ENCODE data around the gene SAG.
"Not testable (repeated sequence)": the region's sequence is repeated elsewhere in the genome, so short reads cannot be mapped to it uniquely, and the experiment has no call there.

Gene SAG

DNA sequence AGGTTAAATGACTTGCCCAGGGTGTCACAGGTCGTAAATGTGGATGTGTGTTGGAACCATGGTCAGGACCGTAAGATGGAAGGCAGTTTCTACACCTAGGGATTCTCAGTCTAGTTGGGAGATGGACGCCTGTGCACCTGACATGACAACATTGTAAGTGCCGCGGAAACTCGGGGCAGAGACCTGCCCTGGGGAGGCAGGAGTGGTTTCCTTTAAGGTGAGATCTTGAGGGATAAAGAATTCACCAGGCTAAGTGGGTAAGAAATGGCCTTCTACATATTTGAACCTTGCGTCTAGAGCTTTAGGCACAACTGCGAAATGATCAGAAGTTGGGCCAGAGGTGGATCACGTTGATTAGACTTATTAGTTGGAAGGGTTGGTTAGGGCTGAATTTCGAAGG, 48.3 kb downstream of the SAG start:
- no peak for DNase-seq (ENCODE audit: low spot score)

DNA sequence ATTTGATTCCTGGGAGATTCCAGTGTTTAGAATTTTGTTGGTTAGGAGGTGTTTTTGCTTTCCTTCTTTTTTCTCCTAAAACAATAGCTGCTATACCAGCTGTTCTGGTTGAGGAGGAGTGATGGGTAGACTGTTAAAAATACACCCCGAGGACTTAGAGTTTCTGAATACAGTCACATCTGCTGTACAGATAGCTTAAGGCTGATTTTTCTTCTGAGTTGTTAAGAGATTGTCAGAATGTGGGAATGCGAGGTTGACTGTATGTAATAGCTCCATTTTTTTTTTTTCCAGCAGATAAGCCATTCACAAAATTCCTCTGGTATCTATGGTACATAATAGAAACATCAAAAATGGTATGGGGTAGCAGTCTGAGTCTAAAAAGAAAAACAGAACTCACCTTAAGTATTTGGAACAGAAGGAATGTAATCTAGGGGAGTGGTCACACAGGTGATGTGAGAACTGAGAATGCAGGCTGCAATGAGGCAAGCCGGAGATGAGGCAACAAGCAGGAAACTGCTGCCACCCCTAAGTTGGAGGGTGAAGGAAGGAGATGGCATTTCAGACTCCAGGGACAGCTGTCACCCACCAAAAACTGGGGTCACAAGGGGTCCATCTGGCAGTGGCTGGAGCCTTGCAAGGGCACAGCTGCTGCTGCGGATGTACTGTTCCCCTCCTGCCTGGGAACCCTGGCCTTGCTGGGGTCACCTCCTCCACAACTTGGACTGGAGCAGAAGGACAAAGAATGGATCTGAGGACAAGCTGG, 49.1 kb downstream of the SAG start:
- no peak for DNase-seq (ENCODE audit: low spot score)

DNA sequence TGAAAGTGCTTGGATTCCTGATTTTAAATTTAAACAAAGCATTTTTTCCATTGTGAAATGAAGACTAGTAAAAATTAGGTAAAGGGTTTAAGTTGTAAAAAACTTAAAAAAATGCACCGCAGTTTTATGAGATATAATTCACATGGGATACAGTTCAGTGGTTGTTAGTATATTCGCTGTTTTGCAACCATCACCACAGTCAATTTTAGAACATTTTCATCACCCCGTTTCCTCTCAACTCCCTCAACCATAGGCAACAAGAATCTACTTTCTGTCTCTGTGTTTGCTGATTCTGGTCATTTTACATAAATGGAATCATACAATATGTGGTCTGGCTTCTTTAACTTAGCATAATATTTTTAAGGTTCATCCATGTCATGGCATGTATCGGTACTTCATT, 50.7 kb downstream of the SAG start:
- DNase-seq (ENCODE audit: low spot score): no peak

DNA sequence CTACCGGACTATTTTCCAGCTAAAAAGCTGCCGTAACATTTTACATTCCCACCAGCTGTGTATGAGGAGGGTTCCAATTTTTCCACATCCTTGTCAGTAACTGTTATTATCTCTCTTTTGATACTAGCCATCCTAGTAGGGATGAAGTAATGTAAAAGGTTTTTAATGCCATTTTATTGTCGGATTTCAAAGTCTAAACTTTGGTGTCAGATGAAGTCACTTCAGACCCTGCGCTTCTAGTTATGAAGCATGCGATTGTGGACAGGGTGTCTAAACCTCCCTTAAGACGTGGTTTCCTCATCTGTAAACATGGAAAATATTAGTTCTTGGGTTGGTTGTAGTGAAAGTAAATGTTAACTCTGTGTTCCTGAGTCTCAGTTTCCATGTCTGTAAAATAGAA, 51.3 kb downstream of the SAG start:
- no peak for DNase-seq (ENCODE audit: low spot score)

DNA sequence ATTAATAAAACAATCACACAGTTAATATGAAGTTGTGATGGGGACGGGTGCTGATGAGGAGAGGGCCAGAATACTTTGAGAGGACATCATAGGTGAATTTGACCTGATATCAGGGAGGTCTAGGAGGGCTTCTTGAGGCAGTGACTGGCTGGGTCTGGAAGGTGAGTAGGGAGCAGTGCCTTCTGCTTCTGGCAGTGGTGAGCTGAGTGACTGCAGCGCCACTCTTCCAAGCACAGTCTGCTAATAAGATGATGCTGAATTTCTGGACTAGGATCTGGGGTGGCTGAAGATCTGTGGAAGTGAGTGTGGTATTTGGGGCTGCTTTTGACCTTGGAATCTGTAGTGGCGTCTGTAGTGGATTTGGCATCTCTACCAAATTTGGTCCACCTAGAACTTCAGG, 52.2 kb downstream of the SAG start:
- DNase-seq (ENCODE audit: low spot score): no peak

DNA sequence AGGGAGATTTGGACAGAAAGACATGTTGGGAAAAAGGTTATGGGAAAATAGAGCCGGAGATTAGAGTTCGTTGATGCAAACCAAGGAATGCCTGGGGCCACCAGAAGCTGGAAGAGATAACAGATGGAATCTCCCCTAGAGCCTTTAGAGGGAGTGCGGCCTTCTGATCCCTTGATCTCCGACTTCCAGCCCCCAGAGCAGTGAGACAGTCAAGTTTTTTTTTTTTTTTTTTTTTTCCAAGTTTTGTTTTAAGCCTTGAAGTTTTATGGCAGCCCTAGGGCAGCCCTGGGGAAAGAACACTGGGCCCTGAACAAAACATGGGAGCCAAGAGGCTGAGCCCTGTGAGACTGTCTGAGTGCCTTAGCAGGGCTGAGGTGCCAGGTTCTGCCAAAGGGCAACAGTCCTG, 53.2 kb downstream of the SAG start:
- no peak for DNase-seq (ENCODE audit: low spot score)

DNA sequence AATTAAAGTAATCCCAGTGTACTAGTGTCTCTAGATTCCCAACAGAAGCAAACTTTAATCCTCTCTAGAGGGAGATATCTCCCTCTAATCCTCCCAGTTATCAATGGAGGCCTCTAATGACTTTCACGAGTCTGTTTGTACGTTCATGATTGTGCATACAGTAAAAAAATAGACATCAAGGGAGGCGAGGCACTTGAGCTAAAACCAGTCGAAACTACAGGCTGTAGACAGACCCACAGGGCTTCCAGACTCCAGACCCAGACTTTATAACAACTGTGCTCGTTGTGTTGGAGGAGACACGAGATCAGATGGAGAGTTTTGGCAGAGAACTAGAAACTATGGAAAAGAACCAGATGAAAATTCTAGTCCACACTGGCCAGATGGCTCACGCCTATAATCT, 53.7 kb downstream of the SAG start:
- no peak for DNase-seq (ENCODE audit: low spot score)

DNA sequence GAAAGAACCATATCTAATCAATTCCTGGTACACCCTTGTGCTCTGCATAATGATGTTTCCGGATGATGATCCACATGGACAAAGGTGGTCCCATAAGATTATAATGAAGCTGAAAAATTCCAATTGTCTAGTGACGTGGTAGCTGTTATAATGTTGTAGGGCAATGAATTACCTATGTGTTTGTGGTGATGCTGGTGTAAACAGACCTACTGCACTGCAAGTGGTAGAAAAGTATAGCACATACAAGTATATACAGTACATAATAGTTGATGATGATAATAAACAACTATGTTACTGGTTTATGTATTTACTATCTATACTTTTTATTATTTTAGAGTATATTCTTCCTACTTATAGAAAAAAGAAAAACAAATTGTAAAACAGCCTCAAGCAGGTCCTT, 55.1 kb downstream of the SAG start:
- no peak for DNase-seq (ENCODE audit: low spot score)

DNA sequence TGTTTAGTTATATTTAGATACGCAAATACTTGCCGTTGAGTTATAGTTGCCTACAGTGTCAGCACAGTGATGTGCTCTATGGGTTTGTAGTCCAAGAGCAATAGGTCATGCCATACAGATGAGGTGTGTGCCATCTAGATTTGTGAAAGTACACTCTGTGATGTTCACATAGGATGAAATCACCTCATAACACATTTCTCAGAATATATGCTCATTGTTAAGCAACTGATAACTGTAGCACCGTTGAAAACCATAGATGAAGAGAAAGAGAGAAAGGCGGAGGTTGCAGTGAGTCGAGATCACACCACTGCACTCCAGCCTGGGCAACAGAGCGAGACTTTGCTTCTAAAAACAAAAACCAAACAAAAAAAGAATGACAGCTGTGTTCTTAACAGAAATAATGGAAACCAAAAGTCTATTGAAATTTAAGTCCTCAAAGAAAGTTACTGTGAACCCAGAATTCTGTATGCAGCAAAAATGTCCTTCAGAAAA, 56.2 kb downstream of the SAG start:
- DNase-seq (ENCODE audit: low spot score): no peak

DNA sequence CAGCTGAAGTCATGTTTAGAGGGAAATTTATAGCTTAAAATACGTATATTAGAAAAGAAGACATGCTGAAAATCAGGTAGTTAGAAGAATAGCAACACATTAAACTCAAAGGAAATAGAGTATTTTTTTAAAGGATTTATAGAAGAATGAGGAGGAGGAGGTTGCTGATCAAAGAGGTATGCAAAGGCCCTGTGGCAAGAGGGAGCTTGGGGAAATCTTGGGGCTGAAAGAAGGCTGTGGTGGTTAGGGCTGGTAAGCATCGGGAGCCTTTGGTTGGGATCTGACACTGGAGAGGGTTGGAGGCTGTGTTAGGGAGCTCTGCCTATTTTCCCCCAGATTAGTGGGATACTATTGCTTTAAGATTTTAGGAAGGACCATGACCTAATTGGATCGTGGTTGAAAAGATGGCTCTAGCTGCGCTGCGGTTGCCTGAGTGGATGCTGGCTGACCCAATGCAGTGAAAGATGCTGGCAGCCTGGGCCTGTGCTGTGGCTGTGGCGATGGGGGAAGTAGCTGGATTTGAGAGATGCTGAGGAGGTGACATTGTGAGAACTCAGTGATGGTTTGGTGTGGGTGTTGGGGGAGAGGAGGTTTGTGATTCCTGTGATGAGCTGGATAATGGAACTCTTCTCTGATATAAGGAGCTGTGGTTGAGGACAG, 58.4 kb downstream of the SAG start:
- DNase-seq (ENCODE audit: low spot score): no peak

DNA sequence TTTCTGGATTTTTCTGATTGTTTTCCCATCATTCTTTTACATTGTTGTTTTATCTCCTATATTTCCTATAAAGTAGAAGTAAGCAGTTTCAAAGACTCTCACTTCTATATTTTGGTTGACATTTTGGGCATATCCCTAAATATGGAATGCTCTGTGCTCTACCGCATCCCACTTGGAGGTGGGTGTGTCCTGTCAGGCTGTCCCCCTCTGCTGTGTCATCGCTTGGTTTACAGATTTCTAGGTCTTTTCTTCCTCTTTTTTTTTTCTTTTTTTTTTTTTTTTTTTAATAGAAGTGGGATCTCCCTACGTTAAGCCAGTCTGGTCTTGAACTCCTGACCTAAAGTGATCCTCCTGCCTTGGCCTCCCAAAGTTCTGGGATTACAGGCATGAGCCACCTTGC, 60.0 kb downstream of the SAG start:
- no peak for DNase-seq (ENCODE audit: low spot score)

DNA sequence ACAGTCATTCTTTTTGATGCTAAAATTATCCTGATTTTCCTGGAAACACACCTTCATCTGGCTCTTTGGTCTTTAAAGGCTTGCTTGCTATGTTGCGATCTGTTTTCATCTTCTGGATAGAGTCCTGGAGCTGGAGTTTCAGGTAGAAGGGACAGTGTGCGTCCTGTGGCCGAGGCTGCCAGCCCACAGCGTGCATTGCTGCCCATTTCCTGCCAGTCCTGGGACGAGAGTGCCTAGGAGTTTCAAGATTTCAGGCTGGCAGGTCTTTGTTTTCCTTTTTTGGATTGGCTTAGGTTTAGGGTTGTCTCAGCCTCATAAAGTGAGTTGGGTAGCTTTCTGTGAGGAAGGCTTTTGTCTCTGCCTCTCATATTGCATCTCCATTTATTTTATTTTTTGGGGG, 61.1 kb downstream of the SAG start:
- no peak for DNase-seq (ENCODE audit: low spot score)

DNA sequence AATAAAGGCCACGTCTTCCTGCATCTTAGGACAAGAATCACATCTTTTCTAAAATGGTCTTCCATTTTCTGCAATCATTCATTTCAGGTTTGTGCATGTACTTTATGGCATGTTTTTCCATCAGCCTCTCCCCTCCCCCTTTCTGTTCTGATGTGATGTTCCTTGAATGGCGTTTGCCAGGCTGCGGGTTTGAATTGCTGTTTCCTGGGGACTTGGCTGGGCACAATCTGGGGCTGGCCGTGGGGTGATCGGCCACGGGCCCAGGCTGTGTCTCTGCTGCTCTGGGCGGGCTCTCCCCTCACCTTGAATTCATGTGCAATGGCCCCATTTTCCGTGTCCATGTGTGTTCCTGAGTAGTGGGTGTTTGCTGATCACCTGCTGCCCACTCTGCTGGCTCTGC, 61.8 kb downstream of the SAG start:
- DNase-seq (ENCODE audit: low spot score): no peak

DNA sequence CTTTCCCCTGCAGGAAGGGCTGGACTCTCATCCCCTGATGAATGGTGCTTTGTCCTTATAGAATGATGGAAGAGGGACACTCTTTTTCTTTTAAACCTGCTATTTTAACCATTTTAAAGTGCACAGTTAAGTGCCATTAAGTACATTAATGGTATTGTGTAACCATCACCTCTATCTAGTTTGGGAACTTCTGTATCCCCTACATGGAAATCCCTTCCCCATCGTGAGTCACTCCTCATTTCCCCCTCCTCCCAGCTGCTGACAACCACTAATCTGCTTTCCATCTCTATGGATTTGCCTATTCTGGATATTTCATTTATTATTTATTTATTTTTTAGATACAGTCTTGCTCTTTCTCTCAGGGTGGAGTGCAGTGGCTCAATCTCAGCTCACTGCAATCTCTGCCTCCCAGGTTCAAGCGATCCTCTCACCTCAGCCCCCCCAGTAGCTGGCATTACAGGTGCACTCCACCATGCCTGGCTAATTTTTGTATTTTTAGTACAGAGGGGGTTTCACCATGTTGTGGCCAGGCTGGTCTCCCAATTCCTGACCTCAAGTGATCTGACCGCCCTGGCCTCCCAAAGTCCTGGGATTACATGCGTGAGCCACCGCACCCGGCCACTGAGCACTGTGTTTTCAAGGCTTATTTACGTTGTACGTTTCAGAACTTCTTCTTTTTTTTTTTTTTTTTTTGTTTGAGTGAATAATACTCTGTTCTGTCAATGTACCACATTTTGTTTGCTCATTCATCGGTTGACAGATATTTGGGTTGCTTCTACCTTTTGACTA, 62.5 kb downstream of the SAG start:
- no peak for DNase-seq (ENCODE audit: low spot score)

DNA sequence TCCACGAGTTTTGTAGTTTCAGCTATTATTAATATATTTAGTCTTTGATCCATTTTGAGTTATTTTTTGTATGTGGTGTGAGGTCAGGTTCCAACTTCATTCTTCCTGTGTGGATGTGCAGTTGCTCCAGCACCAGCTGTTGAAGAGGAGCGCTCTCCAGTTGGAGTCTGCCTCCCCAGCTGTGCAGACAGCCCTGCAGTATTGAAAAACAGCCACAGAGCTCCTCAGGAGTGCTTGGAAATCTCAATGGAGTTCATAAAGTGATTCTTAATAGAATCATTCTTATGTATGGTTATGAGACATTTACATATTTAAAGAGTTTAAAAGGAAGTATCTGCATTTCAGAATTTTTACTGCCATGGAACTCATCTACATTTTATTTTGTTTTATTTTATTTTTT, 64.0 kb downstream of the SAG start:
- DNase-seq (ENCODE audit: low spot score): no peak

DNA sequence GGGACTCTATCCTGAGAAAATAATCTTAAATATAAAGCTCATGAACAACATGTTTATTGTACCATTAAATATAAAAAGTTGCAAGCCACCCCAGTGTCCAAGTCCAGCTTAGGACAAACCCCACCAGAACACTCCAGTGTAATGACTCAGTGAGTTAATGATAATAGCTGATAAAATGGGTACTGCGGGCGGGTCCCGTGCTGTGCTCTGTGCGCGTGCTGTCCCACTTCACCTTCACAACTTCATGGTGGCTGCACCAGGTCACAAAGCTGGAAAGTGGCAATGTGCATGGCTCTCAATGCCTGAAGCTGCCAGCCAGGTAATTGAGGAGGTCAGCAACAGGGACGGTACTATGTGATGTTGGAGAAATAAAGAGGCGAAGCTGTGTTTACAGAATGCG, 65.2 kb downstream of the SAG start:
- no peak for DNase-seq (ENCODE audit: low spot score)

DNA sequence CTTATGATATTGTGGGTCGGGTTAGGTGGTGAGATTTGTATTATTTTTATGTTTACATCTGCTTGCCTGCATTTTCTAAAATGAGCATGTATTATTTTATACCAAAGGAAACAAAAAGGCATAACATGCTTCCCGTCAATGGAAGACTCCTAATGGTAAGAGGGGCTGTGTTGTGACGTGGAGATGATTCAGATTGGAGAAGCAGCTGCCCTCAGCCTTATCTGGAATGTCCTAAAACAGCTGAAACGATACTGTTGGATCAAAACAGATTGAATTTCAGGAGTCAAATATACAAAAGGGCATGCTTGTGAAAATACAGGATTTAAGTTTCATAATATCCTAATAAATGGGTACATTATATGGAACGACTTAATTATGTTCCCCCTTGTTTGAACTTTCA, 65.7 kb downstream of the SAG start:
- no peak for DNase-seq (ENCODE audit: low spot score)

DNA sequence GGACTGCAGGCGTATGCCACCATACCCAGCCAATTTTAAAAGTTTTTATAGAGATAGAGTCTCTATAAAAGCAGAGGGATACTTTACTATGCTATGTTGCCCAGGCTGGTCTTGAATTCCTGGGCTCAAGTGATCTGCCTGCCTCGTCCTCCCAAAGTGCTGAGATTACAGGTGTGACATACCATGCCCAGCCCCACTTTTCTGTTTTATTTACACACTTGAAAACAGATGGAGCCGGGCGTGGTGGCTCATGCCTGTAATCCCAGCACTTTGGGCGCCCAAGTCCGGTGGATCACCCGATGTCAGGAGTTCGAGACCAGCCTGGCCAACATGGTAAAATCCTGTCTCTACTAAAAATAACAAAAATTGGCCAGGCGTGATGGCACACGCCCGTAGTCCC, 67.2 kb downstream of the SAG start:
- DNase-seq (ENCODE audit: low spot score): not testable (repeated sequence)

DNA sequence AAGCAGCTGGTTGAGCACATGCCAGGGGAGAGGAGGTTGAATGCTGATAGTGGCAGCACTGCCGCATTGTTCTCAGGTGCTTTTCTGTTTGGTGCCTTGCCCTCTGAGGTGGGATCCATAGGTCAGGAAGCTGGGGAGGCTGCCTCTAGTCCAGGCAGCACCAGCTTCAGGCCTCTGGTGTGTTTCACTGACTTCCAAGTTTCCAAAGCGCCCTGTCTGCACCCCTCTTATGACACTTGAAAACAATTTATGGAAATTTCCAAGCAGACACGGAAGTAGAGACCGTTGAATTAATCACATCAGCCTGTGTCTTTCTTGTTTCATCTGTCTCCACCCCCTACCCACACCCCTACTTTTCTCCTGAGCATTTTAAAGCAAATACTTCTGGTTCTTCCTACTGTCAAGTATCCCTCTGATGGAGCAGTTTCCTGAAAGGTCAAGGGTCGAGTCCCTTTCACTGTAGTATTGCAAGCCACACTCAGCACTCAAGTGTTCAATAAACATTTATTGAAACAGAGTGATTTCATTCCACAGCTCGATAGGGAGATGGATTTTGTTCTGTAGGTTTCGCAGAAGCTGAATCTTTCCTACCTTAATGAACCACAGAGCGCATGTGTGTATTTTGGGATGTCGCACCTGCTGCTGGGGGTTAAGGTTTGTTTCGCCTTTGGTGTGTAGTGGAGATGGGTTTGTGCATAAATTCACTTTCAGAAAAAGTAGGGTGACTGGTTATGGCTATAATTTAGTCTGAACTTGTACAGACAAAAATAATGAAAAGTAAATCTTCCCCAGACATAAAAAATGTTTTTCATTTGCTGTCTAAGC, 68.1 kb downstream of the SAG start:
- DNase-seq (ENCODE audit: low spot score): no peak

DNA sequence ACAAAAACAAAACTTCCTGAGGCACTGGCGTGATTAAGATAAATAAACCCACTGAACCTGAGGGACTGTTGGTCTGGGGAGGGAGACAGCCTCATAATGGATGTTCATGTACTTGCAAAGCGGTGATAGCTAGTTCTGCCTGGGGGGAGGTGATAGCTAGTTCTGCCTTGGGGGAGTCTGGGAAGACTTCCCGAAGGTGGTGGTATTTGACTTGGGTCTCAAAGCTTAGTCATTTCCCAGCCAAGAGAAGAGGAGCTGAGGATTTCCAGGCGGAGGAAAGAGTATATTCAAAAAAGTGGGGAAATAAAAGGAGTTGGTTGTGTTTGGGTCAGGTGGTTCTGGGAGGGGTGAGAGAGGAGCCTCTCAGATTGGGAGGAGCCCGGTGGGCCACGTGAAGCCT, 71.4 kb downstream of the SAG start:
- no peak for DNase-seq (ENCODE audit: low spot score)

DNA sequence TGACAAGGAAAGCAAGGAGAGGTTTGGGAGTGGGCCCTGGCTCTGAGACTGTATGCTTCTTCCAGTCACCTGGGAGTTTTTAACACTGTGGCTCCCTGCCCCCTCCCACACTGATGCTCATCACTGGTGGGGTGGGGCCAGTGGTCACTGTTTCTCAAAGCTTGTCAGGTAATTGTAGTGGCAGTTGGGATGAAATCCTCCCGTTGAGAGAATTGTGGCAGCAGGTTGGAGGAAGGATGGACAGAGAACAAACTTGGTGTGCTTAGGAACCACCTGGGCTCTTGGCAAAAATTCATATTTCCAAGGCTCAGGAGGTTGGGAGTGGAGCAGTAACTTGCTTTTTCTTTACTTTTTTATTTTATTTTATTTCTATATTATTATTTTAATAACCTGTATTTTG, 71.8 kb downstream of the SAG start:
- DNase-seq (ENCODE audit: low spot score): no peak

Measured in RKO (cell line).